Lung microvascular endothelial cell (primary cell): ENCODE results near the gene FBXL14. TPM values are rescaled to one million over a fixed set of nuclear protein-coding genes. Genes with fewer than 3 reads are reported as not detected.
A peak's percentile ranks its signal among the peaks of the same experiment; 100 is the strongest.
"Not testable (repeated sequence)": the region's sequence is repeated elsewhere in the genome, so short reads cannot be mapped to it uniquely, and the experiment has no call there.

Experiments
- DNase-seq, 2 donors: peaks; one replicate each; pipeline versions ENCODE4 v3.0.0 to v3.0.0-alpha.2; 2010; ENCODE audit warnings: low read depth in 2 of 2
- total RNA-seq: library from RNA; depleted of rRNA; stranded (reverse); fragments of >200 nt; gene quantifications from 2 replicates; pipeline ENCODE4 v1.2.1, GENCODE V29; 2014

FBXL14 gene
- total RNA-seq, 1 donor from 2014 or later = 15.5 TPM

GRCh38 chr12:1619587-1619986 is 25.2 kb upstream of the FBXL14 start:
- DNase-seq = peak; percentile 88 to 94

GRCh38 chr12:1619159-1619558 is 24.8 kb upstream of the FBXL14 start:
- DNase-seq = no peak

GRCh38 chr12:1618489-1618888 is 24.1 kb upstream of the FBXL14 start:
- DNase-seq = peak in 1 of 2 donors; percentile 14

- DNase-seq = no peak
Measured at GRCh38 chr12:1616233-1617066, 22.1 kb upstream of the FBXL14 start.

- DNase-seq = no peak
Measured at GRCh38 chr12:1614360-1614759, 20.0 kb upstream of the FBXL14 start.

- no peak for DNase-seq
Measured at GRCh38 chr12:1613860-1614259, 19.5 kb upstream of the FBXL14 start.

- peak; percentile 54 to 56 for DNase-seq
Measured at GRCh38 chr12:1611803-1612572, 17.6 kb upstream of the FBXL14 start.

- no peak for DNase-seq
Measured at GRCh38 chr12:1610072-1610643, 15.8 kb upstream of the FBXL14 start.

GRCh38 chr12:1608713-1609119 is 14.3 kb upstream of the FBXL14 start:
- DNase-seq = no peak

- DNase-seq = peak in 1 of 2 donors; percentile 47
Measured at GRCh38 chr12:1607940-1608712, 13.7 kb upstream of the FBXL14 start.

- DNase-seq = peak; percentile 52 to 70
Measured at GRCh38 chr12:1606021-1606622, 11.7 kb upstream of the FBXL14 start.

GRCh38 chr12:1605129-1606020 is 11.0 kb upstream of the FBXL14 start:
- DNase-seq = peak; percentile 88

- no peak for DNase-seq
Measured at GRCh38 chr12:1604464-1604863, 10.1 kb upstream of the FBXL14 start.

- DNase-seq = no peak
Measured at GRCh38 chr12:1603269-1603993, 9.1 kb upstream of the FBXL14 start.

- not testable (repeated sequence) for DNase-seq
Measured at GRCh38 chr12:1602706-1603105, 8.3 kb upstream of the FBXL14 start.

GRCh38 chr12:1598757-1599156 is 4.4 kb upstream of the FBXL14 start:
- no peak for DNase-seq

GRCh38 chr12:1595690-1596347 is 1.4 kb upstream of the FBXL14 start:
- no peak for DNase-seq

- DNase-seq = peak in 1 of 2 donors; percentile 13
Measured at GRCh38 chr12:1595026-1595561, 713 bp upstream of the FBXL14 start.

GRCh38 chr12:1594006-1594260 is 448 bp downstream of the FBXL14 start:
- DNase-seq = no peak
